HEK293T (cell line): Measurements from ENCODE around the gene DMRT3.

Experiments used
- CTCF ChIA-PET: fragments of 350-600 bp; formaldehyde crosslinking; extraction: SDS; loops from one replicate; lab custom pipeline; 2021; ENCODE audit warnings: antibody characterized with exemption, inconsistent platforms; lab: Yijun Ruan, JAX
- POLR2A ChIA-PET: fragments of 350-600 bp; formaldehyde crosslinking; extraction: SDS; loops from one replicate; lab custom pipeline; 2020; ENCODE audit warnings: antibody characterized with exemption, inconsistent platforms; lab: Yijun Ruan, JAX
- DNase-seq: peaks from one replicate; pipeline ENCODE4 v3.0.0; 2012; ENCODE audit warnings: mixed read lengths; ENCODE audit errors: extremely low spot score
- ARNT ChIP-seq: fragments of 450-650 bp; IDR thresholded peaks from 2 replicates; pipeline ENCODE4 v1.6.1; 2017; ENCODE audit warnings: mild to moderate bottlenecking
- BHLHE40 ChIP-seq: fragments of 450-650 bp; IDR thresholded peaks from 2 replicates; pipeline ENCODE4 v1.6.1; 2016; ENCODE audit warnings: mild to moderate bottlenecking, moderate library complexity, borderline replicate concordance
- CTBP1 ChIP-seq: fragments of 450-650 bp; IDR thresholded peaks from 2 replicates; pipeline ENCODE4 v1.6.1; 2016; ENCODE audit warnings: borderline replicate concordance
- ELF4 ChIP-seq: fragments of 450-650 bp; IDR thresholded peaks from 2 replicates; pipeline ENCODE4 v1.6.1; 2017; ENCODE audit warnings: antibody characterized with exemption
- FOXA1 ChIP-seq: fragments of 450-650 bp; IDR thresholded peaks from 2 replicates; pipeline ENCODE4 v1.6.1; 2016; ENCODE audit warnings: mild to moderate bottlenecking
- FOXK2 ChIP-seq: fragments of 450-650 bp; IDR thresholded peaks from 2 replicates; pipeline ENCODE4 v1.6.1; 2016; ENCODE audit warnings: mild to moderate bottlenecking
- FOXM1 ChIP-seq: fragments of 450-650 bp; IDR thresholded peaks from 2 replicates; pipeline ENCODE4 v1.6.1; 2017; ENCODE audit warnings: mild to moderate bottlenecking, borderline replicate concordance
- HDGF ChIP-seq: fragments of 450-650 bp; IDR thresholded peaks from 2 replicates; pipeline ENCODE4 v1.6.1; 2017; ENCODE audit warnings: antibody characterized with exemption, borderline replicate concordance
- L3MBTL2 ChIP-seq: fragments of 450-650 bp; conservative IDR thresholded peaks from 2 replicates; pipeline ENCODE4 v1.6.1; 2016; ENCODE audit warnings: mild to moderate bottlenecking
- LEF1 ChIP-seq: fragments of 450-650 bp; IDR thresholded peaks from 2 replicates; pipeline ENCODE4 v1.6.1; 2017; ENCODE audit warnings: mild to moderate bottlenecking, borderline replicate concordance
- NFRKB ChIP-seq: fragments of 450-650 bp; IDR thresholded peaks from 2 replicates; pipeline ENCODE4 v1.6.1; 2016; ENCODE audit warnings: mild to moderate bottlenecking, moderate library complexity
- PKNOX1 ChIP-seq: fragments of 450-650 bp; IDR thresholded peaks from 2 replicates; pipeline ENCODE4 v1.6.1; 2016
- SP1 ChIP-seq: fragments of 450-650 bp; IDR thresholded peaks from 2 replicates; pipeline ENCODE4 v1.6.1; 2017
- SUZ12 ChIP-seq: fragments of 450-650 bp; IDR thresholded peaks from 2 replicates; pipeline ENCODE4 v1.6.1; 2016; ENCODE audit warnings: mild to moderate bottlenecking
- TARDBP ChIP-seq: fragments of 450-650 bp; IDR thresholded peaks from 2 replicates; pipeline ENCODE4 v1.6.1; 2016
- ZNF384 ChIP-seq: fragments of 450-650 bp; IDR thresholded peaks from 2 replicates; pipeline ENCODE4 v1.6.1; 2016

Gene DMRT3

DNA sequence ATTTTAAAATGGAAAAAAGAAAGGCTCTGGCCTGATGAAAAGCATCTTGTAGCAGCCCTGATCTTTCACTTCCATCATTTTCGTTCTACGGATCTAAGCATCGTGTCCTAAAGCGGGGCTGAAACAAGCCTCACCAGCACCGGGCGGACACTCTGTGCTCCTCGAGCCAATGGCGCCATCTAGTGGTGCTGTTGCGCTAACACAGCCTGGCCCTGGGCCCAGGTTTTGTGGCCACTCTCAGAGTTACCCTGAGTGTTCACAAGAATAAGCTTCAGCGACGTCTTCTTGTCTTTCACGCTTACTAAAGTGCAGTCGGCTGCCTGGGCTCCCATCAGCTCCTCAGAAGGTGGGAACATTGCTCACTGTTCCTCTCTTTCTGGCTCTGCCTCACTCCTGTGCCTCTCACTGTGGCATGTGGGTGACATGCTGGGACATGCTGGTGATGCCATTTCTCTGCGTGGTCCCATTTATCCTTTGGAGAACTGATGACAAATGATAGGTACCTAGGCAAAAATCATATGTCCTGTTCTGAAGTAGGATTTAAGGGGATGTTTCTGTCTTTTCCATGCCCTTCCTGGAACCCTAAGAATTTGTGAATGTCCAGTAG, 32.7 kb downstream of the DMRT3 start:
- CTCF ChIA-PET: interaction anchor here (0.9 to 1.5 kb wide), 3 partner anchors 10 to 649 kb away, joined by 3 to 6 read pairs (median 3); no protein-coding TSS in a partner anchor
- POLR2A ChIA-PET: no interaction called here
- peak; percentile 61 for DNase-seq
- TF ChIP-seq FOXK2 (no peak), FOXM1 (no peak), FOXA1 (no peak), BHLHE40 (no peak), CTBP1 (no peak), SUZ12 (no peak), HDGF (no peak), LEF1 (no peak), ELF4 (no peak)

DNA sequence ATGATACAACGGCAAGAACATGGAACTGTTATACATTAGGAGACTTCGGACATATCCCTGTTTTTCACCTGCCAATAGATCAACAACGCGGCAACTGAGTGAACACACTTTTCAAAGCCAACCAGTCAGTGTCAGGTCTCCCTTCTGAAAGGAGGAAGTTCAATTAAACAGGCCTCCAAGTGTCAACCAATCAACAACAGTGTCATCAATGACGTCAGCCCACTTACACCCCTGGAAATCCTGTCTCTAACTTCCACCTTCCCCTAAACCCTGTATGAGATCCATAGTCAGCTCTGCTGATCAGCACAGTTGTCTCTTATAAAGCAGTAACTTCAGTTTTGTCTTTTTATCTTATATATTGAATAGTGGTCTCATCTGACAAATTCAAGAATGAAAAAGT, 36.6 kb downstream of the DMRT3 start:
- TF ChIP-seq FOXK2: no peak
- TF ChIP-seq TARDBP: no peak
- no peak for TF ChIP-seq ZNF384
- no peak for TF ChIP-seq PKNOX1
- no peak for TF ChIP-seq ELF4
- TF ChIP-seq FOXA1: no peak
- no peak for TF ChIP-seq BHLHE40
- no peak for TF ChIP-seq FOXM1
- no peak for TF ChIP-seq NFRKB
- TF ChIP-seq CTBP1: no peak
- TF ChIP-seq LEF1: no peak
- no peak for TF ChIP-seq SP1
- TF ChIP-seq ARNT: no peak
- no peak for TF ChIP-seq HDGF
- TF ChIP-seq SUZ12: no peak
- TF ChIP-seq L3MBTL2: no peak
- CTCF ChIA-PET: no interaction called here
- POLR2A ChIA-PET: no interaction called here
- DNase-seq: no peak

- ChIA-PET POLR2A (no interaction called here), CTCF (no interaction called here)
- DNase-seq: no peak
- no peak for TF ChIP-seq TARDBP
- no peak for TF ChIP-seq ZNF384
- no peak for TF ChIP-seq ELF4
- TF ChIP-seq L3MBTL2: no peak
- no peak for TF ChIP-seq NFRKB
- TF ChIP-seq ARNT: no peak
- TF ChIP-seq FOXK2: no peak
- no peak for TF ChIP-seq SUZ12
- no peak for TF ChIP-seq CTBP1
- no peak for TF ChIP-seq HDGF
- TF ChIP-seq LEF1: no peak
- no peak for TF ChIP-seq FOXM1
- no peak for TF ChIP-seq FOXA1
- TF ChIP-seq BHLHE40: no peak
- no peak for TF ChIP-seq PKNOX1
- TF ChIP-seq SP1: no peak
Observed at GRCh38 chr9:1014225-1014624, 37.8 kb downstream of the DMRT3 start.

DNA sequence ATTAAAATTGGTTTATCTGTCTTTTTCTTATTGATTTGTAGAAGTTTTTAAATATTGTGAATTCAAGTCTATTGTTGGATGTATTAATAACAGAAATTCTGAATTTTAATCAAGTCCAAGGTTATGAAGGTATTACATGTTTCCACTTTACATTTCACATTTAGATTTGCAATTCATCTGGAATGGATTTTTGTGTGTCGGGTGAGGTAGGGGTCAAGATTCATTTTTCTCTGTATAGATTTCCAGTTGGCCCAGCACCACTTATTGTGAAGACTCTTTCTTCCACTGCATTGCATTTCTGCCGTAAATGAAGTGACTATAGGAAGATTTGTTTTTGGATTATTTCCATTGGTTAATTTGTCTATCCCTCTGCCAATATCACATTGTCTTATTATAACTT, 38.2 kb downstream of the DMRT3 start:
- TF ChIP-seq SP1 (no peak), FOXM1 (no peak), FOXK2 (no peak), ARNT (no peak), LEF1 (no peak), CTBP1 (no peak), ZNF384 (no peak), HDGF (no peak), L3MBTL2 (no peak), FOXA1 (no peak), NFRKB (no peak), ELF4 (no peak), SUZ12 (no peak), BHLHE40 (no peak), PKNOX1 (no peak), TARDBP (no peak)
- ChIA-PET CTCF (no interaction called here), POLR2A (no interaction called here)
- DNase-seq: no peak

GRCh38 chr9:1018121-1018520, 41.7 kb downstream of the DMRT3 start:
- peak; percentile 11 for DNase-seq
- ChIA-PET CTCF (no interaction called here), POLR2A (no interaction called here)
- TF ChIP-seq FOXK2 (no peak), L3MBTL2 (no peak), ZNF384 (no peak), TARDBP (no peak), FOXM1 (no peak), FOXA1 (no peak), CTBP1 (no peak), NFRKB (no peak), HDGF (no peak), ARNT (no peak), SUZ12 (no peak), LEF1 (no peak)

DNA sequence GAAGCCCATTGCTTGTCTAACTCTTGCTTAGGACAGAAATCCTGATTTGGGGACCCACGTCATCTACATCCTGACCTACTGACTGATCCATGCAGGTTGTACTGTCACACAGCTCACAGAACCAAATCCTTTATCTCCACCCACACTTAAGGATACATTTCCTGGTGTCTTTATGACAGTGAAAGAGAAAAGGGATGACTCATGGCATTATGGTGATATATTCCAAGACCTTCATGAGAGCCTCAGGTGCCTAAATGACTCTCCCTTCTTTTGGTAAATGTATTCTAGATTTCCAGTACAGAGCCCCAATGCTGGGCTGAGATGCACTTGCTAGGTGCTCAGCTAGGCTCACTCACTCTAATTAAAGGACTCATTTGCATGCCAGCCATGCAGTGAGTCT, 47.7 kb downstream of the DMRT3 start:
- no peak for DNase-seq
- ChIA-PET POLR2A (no interaction called here), CTCF (no interaction called here)
- TF ChIP-seq ARNT (no peak), SUZ12 (no peak), NFRKB (no peak), CTBP1 (no peak), ZNF384 (no peak), PKNOX1 (no peak), FOXK2 (no peak), FOXA1 (no peak), FOXM1 (no peak), ELF4 (no peak), L3MBTL2 (no peak), TARDBP (no peak)
